Measurements from ENCODE around the gene CTSC.
A peak's percentile ranks its signal among the peaks of the same experiment; 100 is the strongest.
"Not testable (repeated sequence)": the region's sequence is repeated elsewhere in the genome, so short reads cannot be mapped to it uniquely, and the experiment has no call there.

Gene CTSC

GRCh38 chr11:88348870-88349269 is 11.3 kb upstream of the CTSC start:
- no peak for DNase-seq

DNA sequence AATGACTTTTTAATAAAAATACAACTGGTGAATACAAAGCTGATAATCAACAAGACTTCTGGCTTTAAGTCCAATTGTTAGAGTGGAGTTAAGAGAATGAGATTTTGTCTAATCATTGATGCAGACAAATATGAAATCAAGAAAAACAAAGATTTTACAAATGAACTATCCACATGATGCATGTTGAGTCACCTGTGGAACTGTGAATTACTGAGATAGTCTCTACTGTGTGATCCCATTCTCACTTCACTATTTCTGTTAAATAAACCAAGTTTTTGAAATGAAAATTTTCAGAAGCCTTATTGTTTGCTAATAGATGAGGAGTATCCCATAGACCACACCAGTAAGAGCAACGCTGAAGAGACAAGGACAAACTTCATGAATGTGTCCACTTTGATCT is 8.4 kb upstream of the CTSC start:
- no peak for DNase-seq

GRCh38 chr11:88345408-88345807 is 7.9 kb upstream of the CTSC start:
- DNase-seq, result no peak

GRCh38 chr11:88344869-88345268 is 7.3 kb upstream of the CTSC start:
- DNase-seq, result no peak

GRCh38 chr11:88341522-88342251 is 4.2 kb upstream of the CTSC start:
- no peak for DNase-seq

DNA sequence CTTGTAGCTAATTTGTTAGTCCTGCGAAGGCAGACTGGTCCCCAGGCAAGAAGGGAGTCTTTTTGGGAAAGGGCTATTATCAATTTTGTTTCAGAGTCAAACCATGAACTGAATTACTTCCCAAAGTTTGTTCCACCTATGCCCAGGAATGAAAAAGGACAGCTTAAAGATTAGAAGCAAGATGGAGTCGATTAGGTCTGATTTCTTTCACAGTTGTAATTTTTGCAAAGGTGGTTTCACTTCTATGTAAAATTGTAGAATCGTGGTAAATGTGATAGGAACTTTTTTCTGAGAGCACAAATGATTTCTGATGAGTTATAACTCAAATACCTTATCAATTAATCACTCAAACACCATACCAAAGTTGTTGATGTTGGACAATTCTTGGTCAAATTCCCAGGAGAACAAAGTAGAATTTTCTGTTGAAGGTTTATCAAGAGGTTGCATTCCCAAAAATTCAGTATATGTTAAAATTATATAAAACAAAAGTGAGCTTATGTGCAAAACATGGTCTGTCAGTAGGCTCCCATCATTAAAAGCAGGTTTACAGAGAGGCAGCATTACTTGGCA is 2.9 kb upstream of the CTSC start:
- no peak for DNase-seq

DNA sequence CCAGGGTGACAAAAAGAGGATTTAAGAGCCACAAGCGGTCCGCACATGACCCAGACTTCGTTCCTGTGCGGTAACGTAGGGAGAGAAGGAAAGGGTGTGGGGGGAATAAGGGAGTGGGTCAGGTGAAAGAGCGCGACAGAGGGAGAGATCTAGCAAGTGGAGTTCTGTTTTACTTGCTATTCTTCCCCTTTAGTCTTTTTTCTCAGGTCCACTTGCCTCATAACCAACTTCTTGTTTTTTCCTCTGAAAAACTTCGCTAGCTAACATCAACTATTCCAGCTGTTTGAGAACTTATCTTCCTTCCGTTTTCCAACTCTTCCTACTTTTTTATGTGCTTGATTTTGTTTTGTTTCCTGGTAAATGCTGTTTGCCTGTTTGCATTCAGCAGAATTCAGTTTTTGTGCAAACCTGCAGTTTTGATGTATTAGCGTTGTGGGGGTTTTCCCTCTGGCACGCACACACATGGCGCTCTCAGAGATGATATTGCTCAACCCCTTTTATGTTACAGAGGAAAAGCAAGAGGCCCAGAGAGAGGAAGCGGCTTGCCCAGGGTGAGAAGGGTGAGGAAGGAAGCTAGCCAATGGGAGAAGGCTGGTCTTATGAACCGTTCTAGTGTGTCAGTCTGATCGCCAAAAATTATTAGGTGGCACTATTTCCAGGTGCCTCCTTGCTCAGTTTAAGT is 592 bp upstream of the CTSC start:
- DNase-seq, result no peak

- no peak for DNase-seq
These were observed 2.3 kb downstream of the CTSC start for GRCh38 chr11:88335284-88335683.

DNA sequence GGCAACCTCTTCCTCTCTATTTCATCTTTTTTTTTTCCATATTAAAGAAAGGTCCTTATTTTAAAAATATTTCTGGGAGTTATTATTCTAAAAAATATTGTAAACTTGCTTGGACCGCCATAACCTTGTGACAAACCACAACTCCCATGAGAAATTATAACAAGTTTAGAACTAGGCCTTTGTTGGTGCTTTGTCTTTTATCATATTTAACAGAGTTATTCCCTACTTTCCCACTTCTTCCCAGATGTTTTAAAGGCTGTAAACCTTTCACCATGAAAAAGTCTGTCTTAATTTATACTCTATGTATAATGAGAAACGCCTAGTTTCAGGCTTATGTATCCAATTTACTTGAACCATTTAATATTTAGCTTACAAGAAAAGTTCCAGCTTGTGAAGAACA is 3.7 kb downstream of the CTSC start:
- DNase-seq, result no peak

DNA sequence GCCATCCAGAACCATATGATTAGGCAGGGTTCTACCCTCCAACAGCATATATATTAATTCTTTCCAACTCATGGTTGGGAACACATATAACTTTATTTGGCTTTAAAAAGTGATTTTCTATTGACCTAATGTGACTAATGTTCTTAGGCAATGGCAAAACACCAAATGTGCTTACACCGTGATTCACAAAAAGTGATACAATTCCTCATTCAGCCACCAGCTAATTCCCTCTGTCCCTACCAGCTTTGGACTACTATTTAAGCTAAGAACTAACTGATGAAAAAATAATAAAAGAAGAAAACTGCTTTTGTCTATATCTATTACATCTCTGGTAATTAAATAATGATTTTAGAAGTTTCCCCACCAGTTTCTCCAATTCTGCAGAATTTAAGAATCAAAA is 4.7 kb downstream of the CTSC start:
- no peak for DNase-seq

DNA sequence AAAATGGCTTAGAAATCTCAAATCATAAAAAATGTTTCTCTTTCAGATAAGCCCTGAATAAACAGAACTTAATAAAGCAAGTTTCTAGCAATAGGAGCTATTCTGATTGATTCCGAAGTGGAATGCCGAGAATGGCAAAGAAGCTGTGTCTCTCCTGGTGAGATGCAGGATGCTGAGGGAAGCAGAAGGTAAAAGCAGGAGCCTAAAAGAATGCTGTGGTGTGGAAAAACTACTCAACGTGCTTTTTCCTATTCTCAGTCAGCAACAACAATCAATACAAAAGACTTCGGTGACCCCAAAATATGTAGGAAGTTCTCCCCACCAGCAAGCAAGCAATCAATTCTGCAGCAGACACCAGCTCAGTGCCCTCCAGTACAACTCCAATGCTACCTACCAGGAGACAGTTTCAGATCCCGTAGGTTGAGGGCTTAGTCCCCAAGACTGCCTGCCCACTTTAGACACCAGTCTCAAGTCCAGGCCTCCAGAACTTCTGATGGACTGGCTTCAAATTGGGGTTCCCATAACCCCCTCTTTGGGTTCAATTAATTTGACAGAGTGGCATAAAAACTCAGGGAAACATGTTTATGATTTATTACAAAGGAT is 6.6 kb downstream of the CTSC start:
- DNase-seq, result no peak

DNA sequence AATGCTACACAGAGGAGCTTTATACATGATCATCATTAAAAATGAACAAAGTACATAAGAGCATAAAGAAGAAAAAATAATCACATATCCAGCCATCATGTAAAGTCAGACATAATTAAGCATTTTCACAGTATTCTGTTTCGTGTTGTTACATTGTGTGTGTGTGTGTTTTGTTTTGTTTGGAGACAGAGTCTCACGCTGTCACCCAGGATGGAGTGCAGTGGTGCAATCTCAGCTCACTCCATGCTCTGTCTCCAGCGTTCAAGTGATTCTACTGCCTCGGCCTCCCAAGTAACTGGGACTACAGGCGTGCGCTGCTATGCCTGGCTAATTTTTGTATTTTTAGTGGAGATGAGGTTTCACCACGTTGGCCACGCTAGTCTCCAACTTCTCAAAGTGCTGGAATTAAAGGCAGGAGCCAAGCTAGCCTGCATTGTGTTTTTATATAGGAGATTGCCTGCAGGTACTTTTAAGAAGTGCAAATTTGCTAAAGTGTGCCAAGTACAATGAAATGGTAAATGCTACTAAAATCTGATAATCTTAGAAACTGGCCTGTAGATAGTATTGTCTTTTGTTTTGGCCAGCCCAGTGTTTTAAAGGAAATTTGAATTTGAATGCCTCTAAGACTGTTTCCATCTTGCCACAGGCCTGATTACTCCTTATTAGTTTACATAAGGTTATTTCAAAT is 7.8 kb downstream of the CTSC start:
- no peak for DNase-seq

DNA sequence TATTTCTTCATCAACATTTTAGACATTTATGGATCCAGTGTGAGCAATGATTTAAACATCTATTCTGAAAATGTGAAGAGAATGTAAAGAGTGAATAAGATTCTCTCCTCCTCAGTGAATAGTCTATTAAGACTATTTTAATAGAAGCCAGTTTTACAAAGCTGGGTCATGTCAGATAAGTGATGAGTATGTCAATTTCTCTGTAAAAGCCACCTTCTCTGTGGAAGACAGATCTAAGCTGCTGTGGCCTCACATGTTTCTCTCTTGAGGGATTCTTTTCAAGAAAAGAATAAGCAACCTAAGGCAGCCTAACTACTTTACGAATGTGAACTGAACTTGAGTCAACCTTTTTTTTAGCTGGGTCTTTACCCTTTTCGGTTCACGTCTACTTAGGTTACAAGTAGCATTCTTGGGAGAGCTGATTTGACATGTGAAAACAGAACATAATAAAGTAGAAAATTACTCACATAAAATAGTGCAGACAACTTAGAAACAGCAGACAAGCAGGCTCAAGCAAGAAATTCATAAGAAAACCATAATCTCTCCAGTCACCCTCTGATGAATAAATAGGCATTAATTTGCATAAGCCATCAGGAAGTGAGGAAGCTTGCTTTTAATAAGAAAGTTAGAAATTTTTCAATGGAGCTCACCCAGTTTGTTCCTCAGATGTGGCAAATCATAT is 9.9 kb downstream of the CTSC start:
- DNase-seq, result no peak

GRCh38 chr11:88327061-88327460 is 10.5 kb downstream of the CTSC start:
- DNase-seq, result no peak

DNA sequence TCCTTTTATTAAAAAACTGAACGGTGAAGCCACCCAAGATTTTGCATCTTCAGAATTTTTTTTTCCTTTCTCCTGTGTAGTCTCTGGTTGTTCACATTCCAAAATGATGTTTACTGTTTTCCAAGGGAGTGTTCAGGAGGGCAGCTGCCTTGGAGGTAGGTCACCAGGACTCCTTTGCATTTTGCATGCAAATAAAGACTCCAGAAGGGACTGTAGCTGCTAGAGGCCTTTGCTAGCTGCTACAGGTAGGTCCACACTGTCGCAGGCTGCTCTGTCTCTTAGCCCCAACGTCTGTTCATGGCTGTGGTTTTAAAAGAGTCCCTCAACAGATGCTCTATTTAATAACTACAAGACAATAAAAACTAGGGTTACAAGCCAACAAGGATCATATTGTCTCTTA is 11.4 kb downstream of the CTSC start:
- DNase-seq, result no peak

GRCh38 chr11:88324562-88325345 is 12.8 kb downstream of the CTSC start:
- DNase-seq, result peak; percentile 21

- DNase-seq, result not testable (repeated sequence)
These were observed 14.7 kb downstream of the CTSC start for GRCh38 chr11:88322881-88323280.

DNA sequence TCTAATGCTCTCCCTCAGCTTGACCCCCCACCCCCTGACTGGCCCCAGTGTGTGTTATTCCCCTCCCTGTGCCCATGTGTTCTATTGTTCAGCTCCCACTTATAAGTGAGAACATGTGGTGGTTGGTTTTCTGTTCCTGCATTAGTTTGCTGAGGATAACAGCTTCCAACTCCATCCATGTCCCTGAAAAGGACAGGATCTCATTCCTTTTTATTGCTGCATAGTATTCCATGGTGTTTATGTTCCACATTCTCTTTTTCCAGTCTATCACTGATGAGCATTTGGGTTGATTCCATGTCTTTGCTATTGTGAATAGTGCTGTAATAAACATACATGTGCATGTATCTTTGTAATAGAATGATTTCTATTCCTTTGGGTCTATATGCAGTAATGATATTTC is 16.1 kb downstream of the CTSC start:
- not testable (repeated sequence) for DNase-seq

- no peak for DNase-seq
These were observed 17.4 kb downstream of the CTSC start for GRCh38 chr11:88320149-88320559.

- DNase-seq, result no peak
These were observed 19.5 kb downstream of the CTSC start for GRCh38 chr11:88318017-88318416.

DNA sequence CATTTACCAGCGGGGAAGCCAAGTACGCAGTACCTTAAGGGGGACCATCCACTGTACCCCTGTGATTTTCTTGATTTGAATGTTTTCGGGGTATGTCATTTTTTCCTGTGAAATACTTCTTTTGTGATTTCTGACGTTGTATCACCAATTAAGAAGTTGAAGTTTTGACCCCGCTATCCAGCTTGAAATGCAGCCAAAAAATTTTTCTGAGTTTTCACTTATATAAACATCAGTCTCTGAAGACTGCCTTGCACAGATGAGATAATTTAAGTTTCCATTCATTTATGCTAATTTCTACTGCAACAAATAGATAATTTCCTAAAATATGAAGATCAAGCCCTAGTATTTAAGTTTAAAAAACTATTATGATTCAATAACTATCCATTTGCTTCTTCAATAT is 20.0 kb downstream of the CTSC start:
- DNase-seq, result no peak

DNA sequence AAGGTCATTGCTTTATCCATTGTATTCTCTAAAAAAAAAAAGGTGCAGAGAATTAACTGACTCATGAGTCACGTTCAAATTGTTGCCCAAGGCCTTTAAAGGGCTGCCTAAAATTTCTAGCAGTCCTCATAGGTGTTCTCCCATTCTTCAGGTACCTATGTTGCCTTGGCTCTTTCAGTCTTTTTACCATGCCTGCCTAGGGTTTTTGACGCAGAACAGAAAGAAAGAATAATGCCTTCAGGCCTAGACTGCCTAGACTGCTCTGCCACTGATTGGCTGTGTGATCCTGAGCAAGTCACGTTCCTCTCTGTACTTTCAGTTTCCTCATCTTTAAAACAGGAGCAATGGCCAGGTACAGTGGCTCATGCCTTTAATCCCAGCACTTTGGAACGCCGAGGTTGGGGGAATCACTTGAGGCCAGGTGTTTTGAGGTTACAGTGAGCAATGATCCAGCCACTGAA is 21.5 kb downstream of the CTSC start:
- no peak for DNase-seq
